Body of pancreas (tissue), 4 donors: ENCODE data around the gene INPP5K.
"Not testable (repeated sequence)": the region's sequence is repeated elsewhere in the genome, so short reads cannot be mapped to it uniquely, and the experiment has no call there.

Experiments used
- POLR2A ChIP-seq, 3 donors: fragments of 450-650 bp; IDR thresholded peaks; one replicate each; pipeline ENCODE4 v1.6.1; 2016; ENCODE audit warnings: antibody characterized with exemption in 3 of 3, mild to moderate bottlenecking in 2 of 3
- TF ChIP-seq, protein P1 (sequence below), 7 experiments: fragments of 450-650 bp in 4 of 7; fragments of 200-600 bp in 3 of 7; sonication (generic) in 3 of 7; IDR thresholded peaks; one replicate each; pipeline ENCODE4 v1.5.1; 2016 to 2019; ENCODE audit warnings: antibody characterized with exemption in 7 of 7

DNA sequence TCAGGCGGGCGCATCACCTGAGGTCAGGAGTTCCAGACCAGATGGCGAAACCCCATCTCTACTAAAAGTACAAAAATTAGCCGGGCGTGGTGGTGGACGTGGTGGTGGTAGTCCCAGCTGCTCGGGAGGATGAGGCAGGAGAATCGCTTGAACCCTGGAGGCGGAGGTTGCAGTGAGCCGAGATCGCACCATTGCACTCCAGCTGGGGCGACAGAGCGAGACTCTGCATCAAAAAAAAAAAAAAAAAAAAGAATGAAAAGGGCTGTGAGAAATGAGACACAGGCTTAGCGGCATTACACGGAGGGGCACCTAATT is 47.0 kb upstream of the INPP5K start:
- TF ChIP-seq, protein P1, sequence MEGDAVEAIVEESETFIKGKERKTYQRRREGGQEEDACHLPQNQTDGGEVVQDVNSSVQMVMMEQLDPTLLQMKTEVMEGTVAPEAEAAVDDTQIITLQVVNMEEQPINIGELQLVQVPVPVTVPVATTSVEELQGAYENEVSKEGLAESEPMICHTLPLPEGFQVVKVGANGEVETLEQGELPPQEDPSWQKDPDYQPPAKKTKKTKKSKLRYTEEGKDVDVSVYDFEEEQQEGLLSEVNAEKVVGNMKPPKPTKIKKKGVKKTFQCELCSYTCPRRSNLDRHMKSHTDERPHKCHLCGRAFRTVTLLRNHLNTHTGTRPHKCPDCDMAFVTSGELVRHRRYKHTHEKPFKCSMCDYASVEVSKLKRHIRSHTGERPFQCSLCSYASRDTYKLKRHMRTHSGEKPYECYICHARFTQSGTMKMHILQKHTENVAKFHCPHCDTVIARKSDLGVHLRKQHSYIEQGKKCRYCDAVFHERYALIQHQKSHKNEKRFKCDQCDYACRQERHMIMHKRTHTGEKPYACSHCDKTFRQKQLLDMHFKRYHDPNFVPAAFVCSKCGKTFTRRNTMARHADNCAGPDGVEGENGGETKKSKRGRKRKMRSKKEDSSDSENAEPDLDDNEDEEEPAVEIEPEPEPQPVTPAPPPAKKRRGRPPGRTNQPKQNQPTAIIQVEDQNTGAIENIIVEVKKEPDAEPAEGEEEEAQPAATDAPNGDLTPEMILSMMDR (IDR thresholded peaks at IDR 0.05), result not testable (repeated sequence)
- TF ChIP-seq POLR2A (IDR thresholded peaks at IDR 0.05), result not testable (repeated sequence)
